Fibroblast of skin of right biceps (primary cell): ENCODE data around the gene MPDZ.

Experiments
- DNase-seq: peaks from one replicate; pipeline ENCODE4 v3.0.0-alpha.2; 2013

MPDZ gene

GRCh38 chr9:13076616-13077015 is 202.9 kb downstream of the MPDZ start:
- no peak for DNase-seq

- DNase-seq = no peak
These were observed 207.6 kb downstream of the MPDZ start for GRCh38 chr9:13071921-13072320.

GRCh38 chr9:13070612-13071595 is 208.6 kb downstream of the MPDZ start:
- DNase-seq = no peak

GRCh38 chr9:13069498-13069897 is 210.0 kb downstream of the MPDZ start:
- no peak for DNase-seq

- DNase-seq = no peak
These were observed 214.8 kb downstream of the MPDZ start for GRCh38 chr9:13064676-13065075.

GRCh38 chr9:13063880-13064459 is 215.5 kb downstream of the MPDZ start:
- no peak for DNase-seq

GRCh38 chr9:13061390-13061789 is 218.1 kb downstream of the MPDZ start:
- DNase-seq = no peak
